ENCODE measurements around the gene HDHD2. TPM values are rescaled to one million over a fixed set of nuclear protein-coding genes. Genes with fewer than 3 reads are reported as not detected.

Gene HDHD2
- total RNA-seq, 2 donors from 2014 or later: 27.7 to 27.8 TPM

- no peaks in the 10 kb centered on the region for H3K9me3 Mint-ChIP-seq
Observed at GRCh38 chr18:47075098-47075883, 75.0 kb downstream of the HDHD2 start.

GRCh38 chr18:47067648-47068047, 82.7 kb downstream of the HDHD2 start:
- Mint-ChIP-seq H3K4me1 (ENCODE audit: low read depth in 2 of 2) (no peaks in the 10 kb centered on the region), H3K36me3 (no peaks in the 10 kb centered on the region), H3K27me3 (peaks cover 3 to 13% of the 10 kb centered on the region in 2 donors), H3K27ac (no peak overlapping the region), H3K4me3 (no peak overlapping the region), H3K9me3 (no peaks in the 10 kb centered on the region)
- ATAC-seq (no peak), DNase-seq (ENCODE audit: low spot score) (no peak)

More at GRCh38 chr18:47075098-47075883, 75.0 kb downstream of the HDHD2 start:
- Mint-ChIP-seq H3K27ac (no peak overlapping the region), H3K4me3 (no peak overlapping the region), H3K27me3 (peaks cover 5 to 14% of the 10 kb centered on the region in 2 donors), H3K4me1 (ENCODE audit: low read depth in 2 of 2) (no peaks in the 10 kb centered on the region), H3K36me3 (no peaks in the 10 kb centered on the region)
- DNase-seq (ENCODE audit: low spot score): no peak
- no peak for ATAC-seq

- Mint-ChIP-seq H3K4me1 (ENCODE audit: low read depth in 2 of 2) (no peaks in the 10 kb centered on the region), H3K36me3 (no peaks in the 10 kb centered on the region), H3K4me3 (no peak overlapping the region), H3K27me3 (no peaks in the 10 kb centered on the region), H3K9me3 (no peaks in the 10 kb centered on the region), H3K27ac (no peak overlapping the region)
- DNase-seq (ENCODE audit: low spot score) (no peak), ATAC-seq (no peak)
Observed at GRCh38 chr18:47063096-47063495, 87.2 kb downstream of the HDHD2 start.

GRCh38 chr18:47062471-47062870, 87.8 kb downstream of the HDHD2 start:
- Mint-ChIP-seq H3K36me3 (no peaks in the 10 kb centered on the region), H3K4me3 (no peak overlapping the region), H3K27me3 (no peaks in the 10 kb centered on the region), H3K4me1 (ENCODE audit: low read depth in 2 of 2) (no peaks in the 10 kb centered on the region), H3K9me3 (no peaks in the 10 kb centered on the region), H3K27ac (no peak overlapping the region)
- no peak for ATAC-seq
- DNase-seq (ENCODE audit: low spot score): no peak

Other genes with a start within 250 kb of the HDHD2 start
- gene PIAS2, start 233.0 kb downstream of the HDHD2 start, total RNA-seq: 10 to 100 TPM; 19.2 to 36.5 TPM
- gene KATNAL2, start 232.9 kb downstream of the HDHD2 start, total RNA-seq: under 1 TPM; 0.31 to 0.95 TPM
- gene ELOA2, start 114.9 kb downstream of the HDHD2 start, total RNA-seq: not detected
- gene IER3IP1, start 25.9 kb upstream of the HDHD2 start, total RNA-seq: 10 to 100 TPM in 1 of 2 donors, 1 to 10 TPM in 1; 10.0 to 15.3 TPM
- gene SKOR2, start 101.2 kb upstream of the HDHD2 start, total RNA-seq: not detected